Activated B cell treated with CpG ODN at 0.5 μM for 24 hours (primary cell): ENCODE data around the gene TAF1C. TPM values are rescaled to one million over a fixed set of nuclear protein-coding genes. Genes with fewer than 3 reads are reported as not detected.

Experiments used
- ATAC-seq: fragments of 200-7000 bp; cut with Tn5 transposase; one replicate; pipeline ENCODE4 v1.10.0; 2021; ENCODE audit warnings: low read depth, mild to moderate bottlenecking, moderate library complexity
- CTCF ChIA-PET: fragments of 350-600 bp; sonication (Branson Sonifier 250); formaldehyde crosslinking; loops from one replicate; lab custom pipeline; 2021; ENCODE audit warnings: antibody characterized with exemption; lab: Charles Lee
- POLR2A ChIA-PET: fragments of 350-600 bp; sonication (Branson Sonifier 250); formaldehyde crosslinking; loops from one replicate; lab custom pipeline; 2021; ENCODE audit warnings: antibody characterized with exemption; lab: Charles Lee
- DNase-seq: peaks from one replicate; pipeline ENCODE4 v3.0.0; 2022
- H3K27ac Mint-ChIP-seq: one replicate; pipeline ENCODE4 v1.8.0; 2020; ENCODE audit warnings: mixed read lengths
- H3K27me3 Mint-ChIP-seq: one replicate; pipeline ENCODE4 v1.8.0; 2021; ENCODE audit warnings: mixed read lengths
- H3K36me3 Mint-ChIP-seq: one replicate; pipeline ENCODE4 v1.8.0; 2021; ENCODE audit warnings: low read depth, mixed read lengths
- H3K4me1 Mint-ChIP-seq: one replicate; pipeline ENCODE4 v1.8.0; 2021; ENCODE audit warnings: mixed read lengths
- H3K4me3 Mint-ChIP-seq: one replicate; pipeline ENCODE4 v1.8.0; 2020; ENCODE audit warnings: mild to moderate bottlenecking, mixed read lengths
- H3K9me3 Mint-ChIP-seq: one replicate; pipeline ENCODE4 v1.8.0; 2020; ENCODE audit warnings: mixed read lengths
- CTCF ChIP-seq: fragments of 200-600 bp; IDR thresholded peaks from one replicate; pipeline ENCODE4 v1.8.0; 2022; ENCODE audit warnings: antibody characterized with exemption, mild to moderate bottlenecking
- intact Hi-C: fragments of 100-400 bp; cut with micrococcal nuclease; formaldehyde crosslinking; loops from one replicate; pipeline ENCODE4 v1.15.1; 2024
- total RNA-seq: library from RNA; stranded (reverse); gene quantifications from 2 replicates; pipeline ENCODE4 v1.2.3, GENCODE V29; 2022

Gene TAF1C
- total RNA-seq, 1 donor from 2014 or later, result 85.1 TPM

DNA sequence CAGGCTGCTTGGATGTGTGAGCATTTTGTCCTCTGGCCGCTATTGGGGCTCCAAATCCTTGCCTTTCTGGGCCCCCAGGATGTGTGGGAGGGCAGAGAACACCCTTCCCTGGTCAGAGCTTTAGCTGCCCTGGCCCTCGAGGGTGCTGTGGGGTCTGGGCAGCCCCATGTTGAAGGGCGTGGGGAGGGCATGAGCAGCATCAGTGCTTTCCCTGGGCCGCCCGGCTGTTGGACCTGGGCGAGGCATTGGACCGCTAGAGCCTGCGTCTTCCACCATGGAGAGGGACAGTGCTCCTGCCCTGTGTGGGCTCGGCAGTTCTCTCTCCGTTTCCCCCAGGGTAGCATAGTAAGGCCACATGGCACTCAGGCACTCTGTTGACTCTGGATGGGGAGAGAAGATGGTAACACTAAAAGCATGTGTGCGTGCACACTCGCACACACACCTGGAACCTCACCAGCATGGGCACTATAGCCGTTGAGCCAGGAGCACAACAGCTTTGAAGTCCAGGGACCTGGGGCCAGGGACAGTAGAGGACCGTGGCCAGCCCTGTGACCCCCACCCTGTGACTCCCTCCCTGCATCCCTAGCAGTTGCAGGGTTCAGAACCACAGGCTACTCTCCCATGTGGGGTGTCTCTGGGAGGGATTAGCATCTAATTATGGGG, 10.7 kb upstream of the TAF1C start:
- ChIA-PET POLR2A (no interaction called here), CTCF (no interaction called here)
- Mint-ChIP-seq H3K9me3 (no peaks in the 10 kb centered on the region), H3K4me3 (no peak overlapping the region), H3K27me3 (no peaks in the 10 kb centered on the region), H3K36me3 (no peaks in the 10 kb centered on the region), H3K4me1 (peaks cover 12% of the 10 kb centered on the region), H3K27ac (no peak overlapping the region)
- TF ChIP-seq CTCF, result no peak
- no peak for ATAC-seq
- intact Hi-C loops, result no loop called here
- DNase-seq, result no peak

GRCh38 chr16:84196727-84197394, 10.0 kb upstream of the TAF1C start:
- ChIA-PET POLR2A (no interaction called here), CTCF (no interaction called here)
- no peak for DNase-seq
- H3K36me3 Mint-ChIP-seq, result no peaks in the 10 kb centered on the region
- peaks cover 12% of the 10 kb centered on the region for H3K4me1 Mint-ChIP-seq
- H3K4me3 Mint-ChIP-seq, result no peak overlapping the region
- no peak overlapping the region for H3K27ac Mint-ChIP-seq
- ATAC-seq, result no peak
- intact Hi-C loops, result no loop called here
- H3K9me3 Mint-ChIP-seq, result no peaks in the 10 kb centered on the region
- H3K27me3 Mint-ChIP-seq, result no peaks in the 10 kb centered on the region
- TF ChIP-seq CTCF, result no peak

GRCh38 chr16:84196101-84196500, 9.2 kb upstream of the TAF1C start:
- H3K4me1 Mint-ChIP-seq, result peaks cover 12% of the 10 kb centered on the region
- CTCF ChIA-PET, result no interaction called here
- no peak for TF ChIP-seq CTCF
- H3K27ac Mint-ChIP-seq, result no peak overlapping the region
- ATAC-seq (no peak), DNase-seq (no peak)
- no peaks in the 10 kb centered on the region for H3K9me3 Mint-ChIP-seq
- POLR2A ChIA-PET, result no interaction called here
- intact Hi-C loops, result no loop called here
- H3K27me3 Mint-ChIP-seq, result no peaks in the 10 kb centered on the region
- H3K4me3 Mint-ChIP-seq, result no peak overlapping the region
- no peaks in the 10 kb centered on the region for H3K36me3 Mint-ChIP-seq

DNA sequence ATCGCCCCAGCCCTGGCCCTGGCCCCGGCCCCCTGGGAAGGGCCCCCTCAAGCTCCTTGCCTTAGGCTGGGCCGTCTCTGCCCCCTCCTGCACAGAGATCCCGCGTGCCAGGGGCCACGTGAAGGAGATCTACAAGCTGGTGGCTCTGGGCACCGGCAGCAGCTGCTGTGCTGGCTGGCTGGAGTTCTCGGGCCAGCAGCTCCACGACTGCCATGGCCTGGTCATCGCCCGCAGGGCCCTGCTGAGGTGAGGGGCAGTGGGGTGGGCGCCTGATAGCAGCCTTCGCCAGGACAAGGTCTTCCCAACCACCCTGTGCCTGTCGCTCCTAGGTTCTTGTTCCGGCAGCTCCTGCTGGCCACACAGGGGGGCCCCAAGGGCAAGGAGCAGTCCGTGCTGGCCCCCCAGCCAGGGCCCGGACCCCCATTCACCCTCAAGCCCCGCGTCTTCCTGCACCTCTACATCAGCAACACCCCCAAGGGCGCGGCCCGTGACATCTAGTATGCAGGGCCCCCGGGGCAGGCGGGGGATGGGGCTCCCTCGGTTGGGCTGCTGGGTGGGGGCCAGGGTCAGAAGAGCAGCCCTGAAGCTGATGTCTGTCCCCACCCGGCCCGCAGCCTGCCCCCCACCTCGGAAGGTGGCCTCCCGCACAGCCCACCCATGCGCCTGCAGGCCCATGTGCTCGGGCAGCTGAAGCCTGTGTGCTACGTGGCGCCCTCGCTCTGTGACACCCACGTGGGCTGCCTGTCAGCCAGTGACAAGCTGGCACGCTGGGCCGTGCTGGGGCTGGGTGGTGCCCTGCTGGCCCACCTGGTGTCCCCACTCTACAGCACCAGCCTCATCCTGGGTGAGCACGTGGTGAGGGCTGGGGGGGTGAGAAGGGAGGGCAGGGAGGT, 8.6 kb upstream of the TAF1C start:
- Mint-ChIP-seq H3K9me3 (no peaks in the 10 kb centered on the region), H3K36me3 (no peaks in the 10 kb centered on the region), H3K27ac (no peak overlapping the region), H3K4me3 (no peak overlapping the region), H3K27me3 (no peaks in the 10 kb centered on the region), H3K4me1 (peaks cover 12% of the 10 kb centered on the region)
- ChIA-PET CTCF (no interaction called here), POLR2A (no interaction called here)
- intact Hi-C loops, result no loop called here
- ATAC-seq (no peak), DNase-seq (no peak)
- no peak for TF ChIP-seq CTCF
